Right lobe of liver (tissue), 4 donors: ENCODE measurements around the gene PAX5.

ENCODE experiments used
- CTCF ChIP-seq, 4 donors: fragments of 200-600 bp in 3 of 4; fragments of 450-650 bp in 1 of 4; IDR thresholded peaks; one replicate each; pipeline versions ENCODE4 v1.5.1 to v1.8.0; 2016 to 2022; ENCODE audit warnings: antibody characterized with exemption in 4 of 4, mild to moderate bottlenecking in 2 of 4
- POLR2A ChIP-seq: fragments of 450-650 bp; IDR thresholded peaks from one replicate; pipeline ENCODE4 v1.6.1; 2017; ENCODE audit warnings: antibody characterized with exemption, mild to moderate bottlenecking
- donor health status: DM: no; HTN: no; CAD: no.
- donor health status: DM: no; HTN: no; CAD: no.
- donor health status: DM: no; HTN: yes; CAD: no.

DNA sequence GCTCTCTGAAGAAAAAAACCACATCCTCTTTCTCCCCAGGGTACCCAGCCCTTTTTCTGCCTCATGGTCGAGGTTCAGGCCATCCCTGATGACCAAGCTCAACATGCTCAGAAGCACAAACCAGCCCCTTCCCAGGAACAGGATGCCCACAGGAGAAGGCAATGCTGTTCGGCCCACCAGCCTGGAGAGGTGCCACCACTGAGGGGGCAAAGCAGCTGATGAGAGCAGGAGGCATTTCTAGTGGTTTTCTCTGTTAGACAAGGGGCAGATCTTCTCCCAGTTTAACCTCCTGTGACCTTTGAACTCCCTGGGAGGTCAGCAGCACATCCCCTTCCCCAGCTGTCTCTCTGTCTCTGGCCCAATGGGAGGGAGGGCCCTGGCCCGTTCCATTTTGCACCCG lies 73.0 kb downstream of the PAX5 start:
- TF ChIP-seq CTCF (IDR thresholded peaks at IDR 0.05) (no peak), POLR2A (no peak)
